ENCODE results near the gene SLC7A5. TPM values are rescaled to one million over a fixed set of nuclear protein-coding genes. Genes with fewer than 3 reads are reported as not detected.

Gene SLC7A5
- total and polyA plus RNA-seq, 2 of the 13 experiments (the other 11 are each of a cell fraction or from before 2014, with no cell fraction given) = 79.6 to 155 TPM

GRCh38 chr16:87854053-87854906 lies 15.0 kb downstream of the SLC7A5 start (continued):
- TF ChIP-seq AKNA (CRISPR knock-in tag; IDR thresholded peaks at IDR 0.05; ENCODE audit: borderline replicate concordance) = no peak
- TF ChIP-seq DBP (CRISPR knock-in tag; IDR thresholded peaks at IDR 0.05; ENCODE audit: not compliant biosample characterization) = no peak
- TF ChIP-seq ZBTB7B (CRISPR knock-in tag; IDR thresholded peaks at IDR 0.05) = no peak
- TF ChIP-seq ZNF678 (CRISPR knock-in tag; IDR thresholded peaks at IDR 0.05) = peak; percentile 24; the same call in 1 of the 2 replicates
- no peak for TF ChIP-seq ZNF747 (CRISPR knock-in tag; IDR thresholded peaks at IDR 0.05; ENCODE audit: borderline replicate concordance)
- TF ChIP-seq SMAD1 (CRISPR knock-in tag; IDR thresholded peaks at IDR 0.05; ENCODE audit: borderline replicate concordance, low read depth) = peak; percentile 10; the same call in 1 of the 2 replicates
- TF ChIP-seq DNMT1 (CRISPR knock-in tag; IDR thresholded peaks at IDR 0.05) = no peak
- no peak for TF ChIP-seq SP2 (CRISPR knock-in tag; IDR thresholded peaks at IDR 0.05)
- no peak for TF ChIP-seq ZNF780A (CRISPR knock-in tag; IDR thresholded peaks at IDR 0.05)
- TF ChIP-seq KDM6A (CRISPR knock-in tag; IDR thresholded peaks at IDR 0.05; ENCODE audit: low read depth) = no peak
- peak in 1 of 2 experiments; percentile 19; a peak in 2 of 4 replicates for TF ChIP-seq EP300 (IDR thresholded peaks at IDR 0.05; ENCODE audit: low read depth in 2 of 2, low read length in 2 of 2)
- TF ChIP-seq EP300 (CRISPR knock-in tag; IDR thresholded peaks at IDR 0.05; ENCODE audit: borderline replicate concordance) = no peak
- no peak for TF ChIP-seq MIER2 (CRISPR knock-in tag; IDR thresholded peaks at IDR 0.05)
- no peak for TF ChIP-seq TBX3 (IDR thresholded peaks at IDR 0.05; ENCODE audit: borderline replicate concordance)
- TF ChIP-seq ZNF891 (CRISPR knock-in tag; IDR thresholded peaks at IDR 0.05) = no peak
- no peak for TF ChIP-seq SOX5 (CRISPR knock-in tag; IDR thresholded peaks at IDR 0.05; ENCODE audit: borderline replicate concordance)
- TF ChIP-seq TRAFD1 (CRISPR knock-in tag; IDR thresholded peaks at IDR 0.05; ENCODE audit: borderline replicate concordance) = no peak
